Measurements from ENCODE around the gene PNKD. TPM values are rescaled to one million over a fixed set of nuclear protein-coding genes. Genes with fewer than 3 reads are reported as not detected.

The PNKD gene
- polyA plus RNA-seq, 2 of the 4 experiments (the other 2 are of a cell fraction), result 46.2 to 51.7 TPM

DNA sequence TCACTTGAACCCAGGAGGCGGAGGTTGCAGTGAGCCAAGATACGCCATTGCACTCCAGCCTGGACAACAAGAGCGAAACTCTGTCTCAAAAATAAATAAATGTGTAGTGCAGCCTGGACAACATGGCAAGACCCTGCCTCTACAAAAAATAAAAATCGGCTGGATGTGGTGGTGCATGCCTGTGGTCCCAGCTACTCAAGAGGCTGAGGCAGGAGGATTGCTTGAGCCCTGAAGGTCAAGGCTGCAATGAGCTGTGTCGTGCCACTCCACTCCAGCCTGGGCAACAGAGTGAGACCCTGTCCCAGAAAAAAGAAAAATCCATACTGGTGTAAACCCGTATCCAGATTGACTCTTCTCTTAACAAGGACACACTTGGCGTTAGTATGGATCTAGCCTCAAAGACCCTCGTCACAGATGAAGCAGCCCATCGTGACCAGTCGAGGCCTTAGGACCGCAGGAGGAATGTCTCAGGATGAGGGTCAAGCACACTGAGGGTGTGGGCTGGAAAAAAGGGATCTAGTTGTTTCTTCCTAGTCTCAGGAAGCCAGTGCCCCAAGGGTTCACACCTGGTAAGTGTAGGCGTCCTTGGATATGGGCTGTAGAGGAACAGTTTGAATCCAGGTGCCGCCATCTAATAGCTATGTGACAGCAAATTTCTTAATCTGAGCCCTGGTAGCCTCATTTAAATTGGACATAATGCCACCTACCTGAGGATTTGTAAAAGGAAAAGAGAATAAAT, 13.5 kb upstream of the PNKD start:
- ATAC-seq (no peak), DNase-seq (ENCODE audit: low read depth in 1 of 2, low spot score in 1 of 2) (no peak), FAIRE-seq (no peak)
- CTCF ChIA-PET, result interaction anchor here (0.6 to 2.1 kb wide), 11 partner anchors 9 to 720 kb away, joined by 3 to 8 read pairs (median 3); no protein-coding TSS in a partner anchor
- 93% methylated on average over 13 of the region's 13 CpGs for WGBS (ENCODE audit: missing lambda C conversion rate)
- Histone ChIP-seq H3K9me3 (no peaks in the 10 kb centered on the region), H3K27ac (no peak overlapping the region), H3K4me3 (no peak overlapping the region), H3K4me2 (no peak overlapping the region), H3K4me1 (no peaks in the 10 kb centered on the region)
- POLR2A ChIA-PET, result no interaction called here
- TF ChIP-seq, protein P1, sequence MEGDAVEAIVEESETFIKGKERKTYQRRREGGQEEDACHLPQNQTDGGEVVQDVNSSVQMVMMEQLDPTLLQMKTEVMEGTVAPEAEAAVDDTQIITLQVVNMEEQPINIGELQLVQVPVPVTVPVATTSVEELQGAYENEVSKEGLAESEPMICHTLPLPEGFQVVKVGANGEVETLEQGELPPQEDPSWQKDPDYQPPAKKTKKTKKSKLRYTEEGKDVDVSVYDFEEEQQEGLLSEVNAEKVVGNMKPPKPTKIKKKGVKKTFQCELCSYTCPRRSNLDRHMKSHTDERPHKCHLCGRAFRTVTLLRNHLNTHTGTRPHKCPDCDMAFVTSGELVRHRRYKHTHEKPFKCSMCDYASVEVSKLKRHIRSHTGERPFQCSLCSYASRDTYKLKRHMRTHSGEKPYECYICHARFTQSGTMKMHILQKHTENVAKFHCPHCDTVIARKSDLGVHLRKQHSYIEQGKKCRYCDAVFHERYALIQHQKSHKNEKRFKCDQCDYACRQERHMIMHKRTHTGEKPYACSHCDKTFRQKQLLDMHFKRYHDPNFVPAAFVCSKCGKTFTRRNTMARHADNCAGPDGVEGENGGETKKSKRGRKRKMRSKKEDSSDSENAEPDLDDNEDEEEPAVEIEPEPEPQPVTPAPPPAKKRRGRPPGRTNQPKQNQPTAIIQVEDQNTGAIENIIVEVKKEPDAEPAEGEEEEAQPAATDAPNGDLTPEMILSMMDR (IDR thresholded peaks at IDR 0.05), result no peak
- no peak for TF ChIP-seq CBX2 (IDR thresholded peaks at IDR 0.05; ENCODE audit: borderline replicate concordance, low read depth)
- TF ChIP-seq SREBF2 (IDR thresholded peaks at IDR 0.05), result no peak
- no peak for TF ChIP-seq MAFK (IDR thresholded peaks at IDR 0.05; ENCODE audit: partially characterized antibody)
- TF ChIP-seq ZSCAN20 (CRISPR knock-in tag; IDR thresholded peaks at IDR 0.05), result no peak

DNA sequence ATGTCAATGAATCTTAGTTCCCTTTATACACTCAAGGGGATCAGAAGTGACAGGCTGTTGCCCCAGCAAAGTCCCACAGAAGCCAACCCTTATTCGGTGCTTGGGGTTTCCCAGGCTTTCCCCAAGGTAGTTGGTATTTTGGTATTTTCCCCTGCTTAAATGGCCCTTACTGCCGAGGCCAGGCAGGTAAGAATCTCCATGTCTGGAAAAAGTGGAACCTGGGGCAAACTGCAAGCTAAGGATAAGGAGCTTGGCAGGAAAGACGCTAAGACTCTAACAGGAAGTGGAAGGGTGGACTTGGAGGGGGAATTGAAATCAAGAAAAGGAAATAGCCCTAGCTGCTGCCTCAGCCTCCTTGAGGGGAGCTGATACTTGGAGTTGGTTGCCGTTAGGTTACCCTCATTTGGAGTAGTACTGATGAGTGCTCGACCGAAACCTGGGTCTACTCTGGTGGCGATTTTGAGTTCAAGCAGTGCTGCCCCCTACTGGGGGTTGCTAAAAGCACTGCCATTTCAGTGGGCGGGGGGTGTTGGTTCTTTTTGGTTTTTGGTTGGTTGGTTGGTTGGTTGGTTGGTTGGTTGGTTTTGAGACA, 12.8 kb upstream of the PNKD start:
- POLR2A ChIA-PET, result no interaction called here
- no peaks in the 10 kb centered on the region for H3K9me3 ChIP-seq
- CTCF ChIA-PET, result interaction anchor here (0.7 to 2.1 kb wide), 9 partner anchors 9 to 72 kb away, joined by 3 to 8 read pairs (median 5); no protein-coding TSS in a partner anchor
- H3K4me1 ChIP-seq, result no peaks in the 10 kb centered on the region
- TF ChIP-seq, protein P2, sequence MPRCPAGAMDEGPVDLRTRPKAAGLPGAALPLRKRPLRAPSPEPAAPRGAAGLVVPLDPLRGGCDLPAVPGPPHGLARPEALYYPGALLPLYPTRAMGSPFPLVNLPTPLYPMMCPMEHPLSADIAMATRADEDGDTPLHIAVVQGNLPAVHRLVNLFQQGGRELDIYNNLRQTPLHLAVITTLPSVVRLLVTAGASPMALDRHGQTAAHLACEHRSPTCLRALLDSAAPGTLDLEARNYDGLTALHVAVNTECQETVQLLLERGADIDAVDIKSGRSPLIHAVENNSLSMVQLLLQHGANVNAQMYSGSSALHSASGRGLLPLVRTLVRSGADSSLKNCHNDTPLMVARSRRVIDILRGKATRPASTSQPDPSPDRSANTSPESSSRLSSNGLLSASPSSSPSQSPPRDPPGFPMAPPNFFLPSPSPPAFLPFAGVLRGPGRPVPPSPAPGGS (IDR thresholded peaks at IDR 0.05), result no peak
- TF ChIP-seq, protein P1 (IDR thresholded peaks at IDR 0.05), result peak; percentile 43
- no peak overlapping the region for H3K4me3 ChIP-seq
- peak in 1 of 2 experiments; percentile 50 for DNase-seq (ENCODE audit: low read depth in 1 of 2, low spot score in 1 of 2)
- no peak for FAIRE-seq
- H3K27ac ChIP-seq, result no peak overlapping the region
- no peak overlapping the region for H3K4me2 ChIP-seq
- ATAC-seq, result peak in 1 of 2 experiments; percentile 37; a peak in 3 of 6 replicates
- WGBS (ENCODE audit: missing lambda C conversion rate), result 94% methylated on average over 8 of the region's 8 CpGs

DNA sequence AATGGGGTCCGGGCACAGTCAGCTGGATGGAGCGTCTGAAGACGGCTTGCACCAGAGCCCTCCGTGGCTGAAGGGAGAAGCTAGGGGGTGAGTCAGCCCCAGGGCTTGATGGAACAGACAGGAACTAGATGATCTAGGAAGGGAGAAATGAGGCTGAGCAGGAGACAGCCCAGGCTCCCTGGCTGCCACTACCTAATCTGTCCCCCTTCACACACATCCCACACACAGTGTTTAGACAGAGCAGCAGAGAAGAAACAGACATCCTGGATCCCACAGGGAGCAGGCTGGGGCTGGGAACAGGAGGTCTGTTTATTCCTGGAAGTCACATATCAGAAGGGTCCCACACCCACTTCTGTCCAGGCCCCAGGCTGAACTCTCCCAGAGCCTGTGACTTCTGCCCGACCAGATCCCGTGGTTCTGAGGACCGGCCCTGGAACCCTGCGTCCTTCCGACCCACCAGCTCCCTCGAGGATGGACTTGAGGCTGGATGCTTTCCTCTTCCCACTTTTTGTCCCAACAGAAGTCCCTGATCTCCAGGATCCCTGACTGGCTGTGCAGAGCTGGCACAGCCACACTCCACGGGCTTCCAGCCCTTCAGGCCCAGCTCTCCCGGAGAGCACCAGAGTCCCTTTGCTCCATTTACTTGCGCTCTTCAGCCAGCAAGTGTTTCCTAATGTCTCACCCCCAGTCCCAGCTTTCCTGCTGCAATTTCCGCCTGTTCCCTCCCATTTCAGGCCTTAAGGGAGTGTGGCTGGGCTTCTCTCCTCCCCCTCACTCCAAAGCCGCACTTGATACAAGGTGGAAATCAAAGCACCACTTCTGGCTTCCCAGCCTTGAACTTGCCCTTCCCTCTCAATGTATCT, 11.0 kb upstream of the PNKD start:
- TF ChIP-seq POLR2A (IDR thresholded peaks at IDR 0.05; ENCODE audit: low read length), result no peak
- TF ChIP-seq ZSCAN20 (CRISPR knock-in tag; IDR thresholded peaks at IDR 0.05), result no peak
- TF ChIP-seq TP53 (CRISPR knock-in tag; IDR thresholded peaks at IDR 0.05), result no peak
- TF ChIP-seq, protein P3, sequence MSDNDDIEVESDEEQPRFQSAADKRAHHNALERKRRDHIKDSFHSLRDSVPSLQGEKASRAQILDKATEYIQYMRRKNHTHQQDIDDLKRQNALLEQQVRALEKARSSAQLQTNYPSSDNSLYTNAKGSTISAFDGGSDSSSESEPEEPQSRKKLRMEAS (IDR thresholded peaks at IDR 0.05), result no peak
- no peak for TF ChIP-seq ZNF302 (CRISPR knock-in tag; IDR thresholded peaks at IDR 0.05)
- TF ChIP-seq MAFK (IDR thresholded peaks at IDR 0.05; ENCODE audit: partially characterized antibody), result no peak
- TF ChIP-seq, protein P4, sequence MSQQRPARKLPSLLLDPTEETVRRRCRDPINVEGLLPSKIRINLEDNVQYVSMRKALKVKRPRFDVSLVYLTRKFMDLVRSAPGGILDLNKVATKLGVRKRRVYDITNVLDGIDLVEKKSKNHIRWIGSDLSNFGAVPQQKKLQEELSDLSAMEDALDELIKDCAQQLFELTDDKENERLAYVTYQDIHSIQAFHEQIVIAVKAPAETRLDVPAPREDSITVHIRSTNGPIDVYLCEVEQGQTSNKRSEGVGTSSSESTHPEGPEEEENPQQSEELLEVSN (IDR thresholded peaks at IDR 0.05; ENCODE audit: borderline replicate concordance, low read depth), result no peak
- TF ChIP-seq, protein P5, sequence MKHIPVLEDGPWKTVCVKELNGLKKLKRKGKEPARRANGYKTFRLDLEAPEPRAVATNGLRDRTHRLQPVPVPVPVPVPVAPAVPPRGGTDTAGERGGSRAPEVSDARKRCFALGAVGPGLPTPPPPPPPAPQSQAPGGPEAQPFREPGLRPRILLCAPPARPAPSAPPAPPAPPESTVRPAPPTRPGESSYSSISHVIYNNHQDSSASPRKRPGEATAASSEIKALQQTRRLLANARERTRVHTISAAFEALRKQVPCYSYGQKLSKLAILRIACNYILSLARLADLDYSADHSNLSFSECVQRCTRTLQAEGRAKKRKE (CRISPR knock-in tag; IDR thresholded peaks at IDR 0.05; ENCODE audit: low read depth), result no peak
- TF ChIP-seq FOXS1 (CRISPR knock-in tag; IDR thresholded peaks at IDR 0.05), result no peak
- POLR2A ChIA-PET, result interaction anchor here (0.6 to 1.0 kb wide), 2 partner anchors 11 kb away, joined by 3 read pairs; partner anchors contain the start of genes AAMP and PNKD
- CTCF ChIA-PET, result interaction anchor here (0.5 to 2.1 kb wide), 7 partner anchors 9 to 261 kb away, joined by 3 to 8 read pairs (median 4); partner anchors contain the start of gene CATIP
- Histone ChIP-seq H3K4me1 (no peaks in the 10 kb centered on the region), H3K4me2 (no peak overlapping the region), H3K4me3 (no peak overlapping the region), H3K27ac (no peak overlapping the region), H3K9me3 (no peaks in the 10 kb centered on the region)
- FAIRE-seq, result no peak
- no peak for DNase-seq (ENCODE audit: low read depth in 1 of 2, low spot score in 1 of 2)
- WGBS (ENCODE audit: missing lambda C conversion rate), result 76% methylated on average over 15 of the region's 15 CpGs
- ATAC-seq, result peak; percentile 15 to 35; a peak in 5 of 6 replicates
